Heart left ventricle (tissue), 13 donors: ENCODE data around the gene KCNAB1.

Source experiments
- CTCF ChIP-seq, 12 donors: fragments of 200-600 bp; sonication (generic) in 4 of 12; IDR thresholded peaks; one replicate each; pipeline versions ENCODE4 v1.5.0 to v1.8.0; 2018 to 2022; ENCODE audit warnings: antibody characterized with exemption in 12 of 12, mild to moderate bottlenecking in 5 of 12
- POLR2A ChIP-seq, 2 donors: fragments of 450-650 bp; IDR thresholded peaks; one replicate each; pipeline ENCODE4 v1.6.1; 2017; ENCODE audit warnings: antibody characterized with exemption in 2 of 2, mild to moderate bottlenecking in 2 of 2, moderate library complexity in 2 of 2
- donor health status: ischemic (EF 13 %, LVEDD 7.1; RV severe dilation, severe dysfunction).
- donor health status: DM: no; HTN: yes; CAD: no.
- donor health status: DM: no; HTN: no; CAD: no.
- donor health status: ischemic (EF 25% LVEDD 6.9; RV normal size, moderate dysfunction).
- donor health status: ischemic (EF 25% LVEDD 5.7; RV mildly dilated, moderate dysfunction).
- donor health status: ischemic (EF 35%, LVEDD 5.7; RV mildly dilated, moderate dysfunction).
- donor health status: nonischemic (EF 11% LVEDD 7.7; RV severe dilation, severe dysfunction).
- donor health status: DM: yes; HTN: yes; CAD: no.
- donor health status: PGD.
- donor health status: ischemic (EF 29% LVEDD 5.4; RV normal size, mild dysfunction).
- donor health status: nonischemic (EF 23%, LVEDD 6.1; RV moderate dilation, normal function).

- TF ChIP-seq CTCF (IDR thresholded peaks at IDR 0.05) (no peak), POLR2A (IDR thresholded peaks at IDR 0.05) (no peak)
Observed at GRCh38 chr3:156311431-156311830, 191.1 kb downstream of the KCNAB1 start.
